RCC 7860 (cell line): Measurements from ENCODE around the gene SRSF11.
"Not testable (repeated sequence)": the region's sequence is repeated elsewhere in the genome, so short reads cannot be mapped to it uniquely, and the experiment has no call there.

Experiments
- DNase-seq: peaks from one replicate; pipeline ENCODE4 v3.0.0-alpha.2; 2015; ENCODE audit warnings: low spot score
- FAIRE-seq: peaks from 2 replicates; lab custom pipeline; 2012; peaks lifted over from hg19 to GRCh38; lab: Jason Lieb, UNC

Gene SRSF11

GRCh38 chr1:70221238-70222121, at the start of gene SRSF11:
Gene SRSF11 (plus strand): TSS chr1:70221380. CDS start chr1:70221637, 257 bp downstream.
- DNase-seq (peak; percentile 86), FAIRE-seq (peak; percentile 44)

GRCh38 chr1:70171512-70171911, 49.7 kb upstream of the SRSF11 start:
- no peak for FAIRE-seq
- DNase-seq = no peak

- not testable (repeated sequence) for FAIRE-seq, DNase-seq
Observed at GRCh38 chr1:70185181-70185580, 36.0 kb upstream of the SRSF11 start.

- FAIRE-seq = no peak
- DNase-seq = no peak
Observed at GRCh38 chr1:70188522-70188921, 32.7 kb upstream of the SRSF11 start.

GRCh38 chr1:70190180-70190579, 31.0 kb upstream of the SRSF11 start:
- no peak for FAIRE-seq

GRCh38 chr1:70192446-70192845, 28.7 kb upstream of the SRSF11 start:
- DNase-seq, FAIRE-seq: not testable (repeated sequence)

More at GRCh38 chr1:70190180-70190579, 31.0 kb upstream of the SRSF11 start:
- DNase-seq = no peak

- DNase-seq (no peak), FAIRE-seq (peak; percentile 63)
Observed at GRCh38 chr1:70194601-70195000, 26.6 kb upstream of the SRSF11 start.

- FAIRE-seq (peak; percentile 60), DNase-seq (no peak)
Observed at GRCh38 chr1:70195342-70195741, 25.8 kb upstream of the SRSF11 start.

- FAIRE-seq (no peak), DNase-seq (no peak)
Observed at GRCh38 chr1:70196333-70196732, 24.8 kb upstream of the SRSF11 start.

- DNase-seq (no peak), FAIRE-seq (no peak)
Observed at GRCh38 chr1:70200065-70200464, 21.1 kb upstream of the SRSF11 start.

GRCh38 chr1:70202173-70202758, 18.9 kb upstream of the SRSF11 start:
- FAIRE-seq (no peak), DNase-seq (no peak)

GRCh38 chr1:70204139-70204538, 17.0 kb upstream of the SRSF11 start:
- DNase-seq (no peak), FAIRE-seq (no peak)

GRCh38 chr1:70204600-70204999, 16.6 kb upstream of the SRSF11 start:
- FAIRE-seq (no peak), DNase-seq (no peak)

- FAIRE-seq = no peak
Observed at GRCh38 chr1:70205071-70205433, 16.1 kb upstream of the SRSF11 start.

GRCh38 chr1:70205434-70206118, 15.6 kb upstream of the SRSF11 start, which contains the start of gene LRRC40:
Gene LRRC40 (minus strand): TSS chr1:70205579. CDS start chr1:70205540, 39 bp downstream.
- FAIRE-seq = peak; percentile 63
- DNase-seq = peak; percentile 81

More at GRCh38 chr1:70205071-70205433, 16.1 kb upstream of the SRSF11 start:
- DNase-seq = no peak

- FAIRE-seq, DNase-seq: not testable (repeated sequence)
Observed at GRCh38 chr1:70206833-70207232, 14.3 kb upstream of the SRSF11 start.

GRCh38 chr1:70207492-70207891, 13.7 kb upstream of the SRSF11 start:
- no peak for FAIRE-seq
- no peak for DNase-seq

- DNase-seq (no peak), FAIRE-seq (no peak)
Observed at GRCh38 chr1:70208292-70208691, 12.9 kb upstream of the SRSF11 start.

GRCh38 chr1:70210820-70211219, 10.4 kb upstream of the SRSF11 start:
- FAIRE-seq (no peak), DNase-seq (no peak)

GRCh38 chr1:70211541-70211940, 9.6 kb upstream of the SRSF11 start:
- FAIRE-seq = no peak
- DNase-seq = no peak

- DNase-seq = no peak
Observed at GRCh38 chr1:70220015-70220414, 1.2 kb upstream of the SRSF11 start.

More at GRCh38 chr1:70220015-70220414, 1.2 kb upstream of the SRSF11 start:
- FAIRE-seq = no peak
